HG02973 (cell line): ENCODE measurements around the gene SHISA5.
"Not testable (repeated sequence)": the region's sequence is repeated elsewhere in the genome, so short reads cannot be mapped to it uniquely, and the experiment has no call there.

ENCODE experiments used
- ATAC-seq: cut with Tn5 transposase; IDR thresholded peaks from one replicate; pipeline ENCODE4 v1.9.1; 2021; ENCODE audit warnings: moderate library complexity; ENCODE audit not compliant: unreplicated experiment

The SHISA5 gene

GRCh38 chr3:48521635-48522034 lies 17.7 kb upstream of the SHISA5 start:
- ATAC-seq: no peak

- ATAC-seq: no peak
Measured at GRCh38 chr3:48519277-48519643, 15.3 kb upstream of the SHISA5 start.

- no peak for ATAC-seq
Measured at GRCh38 chr3:48518638-48519276, 14.8 kb upstream of the SHISA5 start.

GRCh38 chr3:48518069-48518468 lies 14.1 kb upstream of the SHISA5 start:
- ATAC-seq: no peak

GRCh38 chr3:48516571-48516970 lies 12.6 kb upstream of the SHISA5 start:
- no peak for ATAC-seq

GRCh38 chr3:48514431-48515227 lies 10.7 kb upstream of the SHISA5 start:
- no peak for ATAC-seq

- ATAC-seq: no peak
Measured at GRCh38 chr3:48511551-48511950, 7.6 kb upstream of the SHISA5 start.

- no peak for ATAC-seq
Measured at GRCh38 chr3:48507256-48508061, 3.5 kb upstream of the SHISA5 start.

- no peak for ATAC-seq
Measured at GRCh38 chr3:48505968-48506504, 2.1 kb upstream of the SHISA5 start.

- ATAC-seq: no peak
Measured at GRCh38 chr3:48505146-48505545, 1.2 kb upstream of the SHISA5 start.

GRCh38 chr3:48503401-48504050 lies 448 bp downstream of the SHISA5 start:
- ATAC-seq: no peak

DNA sequence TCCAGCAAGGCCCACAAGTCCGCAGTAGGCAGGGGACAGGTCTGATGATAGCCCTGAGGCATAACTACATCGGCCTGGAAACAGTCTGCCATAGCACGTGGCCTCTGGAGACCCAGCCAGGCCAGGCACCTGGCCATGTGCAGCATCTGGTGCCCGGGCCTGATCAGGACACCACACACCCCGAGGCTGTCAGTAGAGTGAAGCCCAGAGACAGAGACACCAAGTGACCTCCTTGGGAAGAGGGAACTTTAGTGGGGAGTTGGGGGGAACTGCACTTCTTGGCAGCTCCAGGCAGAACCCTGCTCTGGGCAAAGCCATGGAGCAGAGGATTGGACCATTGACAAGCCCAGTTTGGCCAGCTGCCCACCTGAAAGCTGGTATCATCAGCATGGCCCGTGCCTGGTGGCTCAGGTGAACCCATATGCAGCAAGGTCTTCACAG lies 1.2 kb downstream of the SHISA5 start:
- ATAC-seq: no peak

- no peak for ATAC-seq
Measured at GRCh38 chr3:48502121-48502520, 1.9 kb downstream of the SHISA5 start.

DNA sequence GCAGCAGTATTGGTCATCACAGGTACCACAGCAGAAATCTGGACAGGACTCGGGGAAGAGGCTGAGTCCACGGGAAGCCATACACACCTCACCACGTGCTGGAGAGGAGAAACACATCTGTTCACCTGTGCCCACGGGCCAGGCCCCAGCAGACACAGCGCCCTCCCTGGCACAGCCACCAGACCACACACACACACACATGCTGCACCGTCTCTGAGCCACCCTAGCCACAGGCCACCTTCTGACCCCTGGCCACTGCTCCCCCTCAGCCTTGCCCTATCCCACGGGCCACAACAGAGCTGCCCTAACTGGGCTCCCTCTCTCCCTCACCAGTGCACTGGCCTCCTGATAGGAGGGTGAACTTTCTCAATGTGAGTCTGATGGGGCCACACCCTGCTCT lies 2.8 kb downstream of the SHISA5 start:
- ATAC-seq: no peak

DNA sequence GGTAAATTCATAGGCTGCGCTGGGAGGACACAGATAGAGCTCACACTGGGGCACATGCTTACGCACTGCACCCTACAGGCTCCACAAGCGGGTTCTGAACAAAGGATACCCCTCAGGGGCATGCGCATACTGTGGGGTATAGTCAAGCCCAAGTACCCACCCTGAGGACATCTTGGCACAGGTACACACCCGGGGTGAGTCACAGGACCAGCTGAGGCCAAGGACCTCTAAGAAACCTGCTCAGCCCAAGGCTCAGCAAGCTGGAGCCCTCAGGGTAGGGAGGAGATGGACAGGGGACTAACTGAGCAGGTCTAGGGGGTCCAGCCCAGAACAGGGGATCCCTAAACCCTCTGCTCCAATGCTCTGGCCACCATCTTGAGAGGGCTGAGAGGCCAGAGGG lies 3.3 kb downstream of the SHISA5 start:
- ATAC-seq: no peak

GRCh38 chr3:48493203-48493501 lies 10.8 kb downstream of the SHISA5 start:
- ATAC-seq: no peak

DNA sequence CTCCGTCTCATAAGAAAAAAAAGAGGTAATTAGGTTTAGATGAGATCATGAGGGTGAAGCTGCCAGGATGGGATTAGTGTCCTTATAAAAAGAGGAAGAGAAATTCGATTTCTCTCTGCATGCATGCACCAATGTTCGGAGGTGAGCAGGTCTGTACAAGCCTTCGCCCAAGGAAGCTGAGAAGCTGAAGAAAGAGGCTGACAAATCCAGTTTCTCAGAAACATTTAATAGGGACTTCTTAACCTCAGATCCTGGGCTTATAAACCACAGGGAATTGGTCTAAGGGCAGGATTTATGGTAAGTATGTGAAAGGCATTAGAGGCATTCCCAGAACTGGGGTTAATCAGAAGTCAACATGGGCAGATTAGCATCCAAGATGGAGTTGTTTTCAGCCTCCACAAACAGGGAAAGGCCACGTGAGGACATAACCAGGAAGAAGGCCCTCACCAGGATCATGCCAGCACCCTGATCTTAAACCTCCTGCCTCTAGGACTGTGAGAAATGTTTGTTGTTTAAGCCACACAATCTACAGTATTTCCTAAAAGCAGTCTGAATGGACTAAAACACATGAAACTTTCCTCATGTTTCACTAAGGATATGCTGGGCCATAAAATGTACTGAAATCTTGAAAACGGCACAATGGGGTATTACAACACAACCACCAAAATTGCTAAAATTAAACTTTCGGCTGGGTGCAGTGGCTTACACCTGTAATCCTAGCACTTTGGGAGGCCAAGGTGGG lies 11.3 kb downstream of the SHISA5 start:
- ATAC-seq: no peak

DNA sequence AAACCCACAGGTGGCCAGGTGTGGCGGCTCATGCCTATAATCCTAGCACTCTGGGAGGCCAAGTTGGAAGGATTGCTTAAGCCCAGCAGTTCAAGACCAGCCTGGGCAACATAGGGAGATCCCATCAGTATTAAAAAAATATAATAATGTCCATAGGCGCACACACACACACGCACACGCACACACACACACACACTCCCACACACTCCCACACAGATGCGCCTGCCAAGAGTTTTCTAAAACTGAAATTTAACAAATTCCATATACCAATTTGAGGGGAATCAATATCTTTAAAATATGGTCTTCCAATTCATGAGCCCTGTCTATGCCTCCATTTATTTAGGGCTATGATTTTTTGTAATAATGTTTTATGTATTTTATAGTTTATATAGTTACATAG lies 17.0 kb downstream of the SHISA5 start:
- ATAC-seq: no peak

GRCh38 chr3:48482822-48483221 lies 21.2 kb downstream of the SHISA5 start:
- ATAC-seq: not testable (repeated sequence)

- not testable (repeated sequence) for ATAC-seq
Measured at GRCh38 chr3:48480891-48481290, 23.1 kb downstream of the SHISA5 start.
